HAP-1 (cell line): Measurements from ENCODE around the gene COL28A1.

Experiments used
- DNase-seq, 2 experiments: peaks; one replicate each; pipeline ENCODE4 v3.0.0-alpha.2; 2016 to 2020; ENCODE audit warnings: low spot score in 2 of 2
- H3K27me3 ChIP-seq: fragments of 250-450 bp; sonication (Bioruptor Pico); 2 replicates; pipeline ENCODE4 v1.5.1; 2020; ENCODE audit warnings: low read depth, mild to moderate bottlenecking, moderate library complexity
- H3K36me3 ChIP-seq: fragments of 250-450 bp; sonication (Bioruptor Pico); replicated peaks from 2 replicates; pipeline ENCODE4 v1.5.1; 2020; ENCODE audit warnings: mild to moderate bottlenecking
- H3K4me1 ChIP-seq: fragments of 250-450 bp; sonication (Bioruptor Pico); 2 replicates; pipeline ENCODE4 v1.5.1; 2020; ENCODE audit warnings: mild to moderate bottlenecking
- H3K4me3 ChIP-seq: fragments of 250-450 bp; sonication (Bioruptor Pico); 2 replicates; pipeline ENCODE4 v1.5.1; 2020; ENCODE audit warnings: mild to moderate bottlenecking, moderate library complexity
- H3K9me3 ChIP-seq: fragments of 250-450 bp; sonication (Bioruptor Pico); 2 replicates; pipeline ENCODE4 v1.5.1; 2020; ENCODE audit warnings: mild to moderate bottlenecking, moderate library complexity
- in situ Hi-C: fragments of 300-500 bp; cut with MboI; formaldehyde crosslinking; loops from 3 replicates; pipeline ENCODE4 v1.14.3; 2020; ENCODE audit warnings: low sequenced_read_pairs, inconsistent platforms, mixed read lengths

The COL28A1 gene

DNA sequence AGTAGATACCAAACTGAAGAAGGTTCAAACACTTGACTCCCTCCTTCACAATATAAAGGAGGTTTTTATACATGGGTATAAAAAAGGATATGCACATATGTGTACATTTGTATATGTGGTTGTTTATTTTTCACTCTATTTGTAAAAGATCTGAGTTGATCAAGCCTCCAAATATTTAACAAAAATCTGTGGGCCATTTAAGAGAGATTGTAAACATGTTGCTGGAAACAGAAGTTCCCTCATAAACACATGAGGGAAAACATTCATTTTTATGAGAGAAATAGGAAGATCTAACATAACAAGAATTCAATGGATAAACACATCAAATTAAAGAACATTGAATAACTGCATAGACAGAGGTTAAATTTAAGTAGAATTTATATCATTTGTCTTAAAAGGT lies 81.7 kb downstream of the COL28A1 start:
- H3K36me3 ChIP-seq = no peaks in the 10 kb centered on the region
- DNase-seq = no peak
- in situ Hi-C loops = no loop called here
- no peak overlapping the region for H3K4me3 ChIP-seq
- H3K4me1 ChIP-seq = no peaks in the 10 kb centered on the region
- H3K9me3 ChIP-seq = no peaks in the 10 kb centered on the region; the same call in 1 of the 2 replicates
- H3K27me3 ChIP-seq = no peaks in the 10 kb centered on the region

DNA sequence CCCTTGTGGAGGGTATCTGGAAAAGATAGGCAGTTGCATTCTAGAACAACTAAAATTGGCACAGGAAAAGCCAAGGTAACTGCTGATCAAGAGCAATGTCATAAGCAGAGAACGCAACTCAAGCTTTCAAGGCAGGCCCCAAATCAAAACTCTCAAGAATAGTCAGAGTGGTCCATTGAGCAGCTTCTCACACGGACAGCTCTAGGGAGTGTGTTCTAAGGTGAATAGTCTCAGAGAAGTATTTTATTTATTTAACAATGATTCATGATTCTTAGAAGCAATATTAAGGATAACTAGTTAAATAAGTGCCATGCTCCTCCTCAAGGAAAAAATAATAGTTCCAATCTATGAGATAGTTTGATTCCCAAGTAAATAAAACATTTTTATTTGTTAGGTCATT lies 83.0 kb downstream of the COL28A1 start:
- no peaks in the 10 kb centered on the region for H3K36me3 ChIP-seq
- no peaks in the 10 kb centered on the region; the same call in 1 of the 2 replicates for H3K9me3 ChIP-seq
- H3K4me3 ChIP-seq = no peak overlapping the region
- no peaks in the 10 kb centered on the region for H3K4me1 ChIP-seq
- no peaks in the 10 kb centered on the region for H3K27me3 ChIP-seq
- in situ Hi-C loops = no loop called here
- no peak for DNase-seq

DNA sequence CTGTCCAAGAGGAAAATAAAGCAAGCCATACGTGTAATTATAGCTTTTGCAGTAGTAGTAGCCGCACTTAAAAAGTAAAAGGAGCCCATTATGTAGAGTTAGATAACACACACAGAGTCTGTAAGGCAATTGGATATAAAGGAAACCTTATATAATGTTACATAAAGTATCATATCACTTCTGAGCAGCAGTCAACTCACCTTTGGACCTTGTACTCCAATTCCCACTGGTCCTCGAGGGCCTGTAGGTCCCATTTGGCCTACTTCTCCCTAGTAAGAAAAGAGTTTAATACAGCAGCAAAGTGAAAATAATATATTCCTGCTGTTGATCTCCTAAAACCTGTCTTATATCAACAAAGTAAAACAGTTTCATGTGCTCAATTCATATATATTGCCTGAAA lies 83.6 kb downstream of the COL28A1 start:
- in situ Hi-C loops = no loop called here
- Histone ChIP-seq H3K9me3 (no peaks in the 10 kb centered on the region; the same call in 1 of the 2 replicates), H3K27me3 (no peaks in the 10 kb centered on the region), H3K4me3 (no peak overlapping the region), H3K4me1 (no peaks in the 10 kb centered on the region), H3K36me3 (no peaks in the 10 kb centered on the region)
- DNase-seq = no peak

DNA sequence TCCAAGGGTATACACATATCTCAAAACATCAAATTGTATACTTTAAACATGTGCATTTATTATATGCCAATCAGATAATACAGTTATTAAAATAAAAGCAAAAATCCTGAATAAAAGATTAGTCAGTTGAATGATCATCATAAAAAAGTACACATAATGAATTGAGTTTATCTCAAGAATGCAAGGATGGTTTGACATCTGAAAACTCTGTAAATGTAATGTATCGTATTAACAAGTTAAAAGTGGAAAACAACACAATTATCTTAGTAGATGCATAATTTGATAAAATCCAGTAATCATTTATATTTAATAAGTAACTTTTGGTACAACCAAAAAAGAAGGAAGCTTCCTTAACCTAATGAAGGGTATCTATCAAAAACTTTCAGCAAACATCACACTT lies 86.6 kb downstream of the COL28A1 start:
- H3K36me3 ChIP-seq = no peaks in the 10 kb centered on the region
- no peak for DNase-seq
- in situ Hi-C loops = no loop called here
- H3K4me1 ChIP-seq = no peaks in the 10 kb centered on the region
- no peaks in the 10 kb centered on the region for H3K27me3 ChIP-seq
- H3K9me3 ChIP-seq = no peaks in the 10 kb centered on the region; the same call in 1 of the 2 replicates
- H3K4me3 ChIP-seq = no peak overlapping the region

DNA sequence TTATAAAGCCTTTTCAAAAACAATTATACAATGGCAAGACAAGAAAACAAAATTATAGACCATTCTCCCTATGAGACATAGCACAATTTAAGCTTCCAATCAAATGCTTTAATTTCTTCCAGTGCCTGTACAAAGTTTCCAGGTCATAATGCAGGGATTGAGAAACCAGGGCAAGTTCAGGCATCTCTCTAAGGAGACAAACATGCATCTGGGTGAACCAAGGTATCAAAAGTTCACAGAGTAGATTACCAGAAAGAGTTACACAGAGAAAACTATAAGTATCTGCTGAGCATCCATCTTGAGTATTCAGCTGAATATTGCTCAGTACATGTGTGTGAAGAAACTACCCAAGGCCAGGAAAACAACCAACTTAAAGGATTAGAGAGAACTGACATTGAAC lies 89.1 kb downstream of the COL28A1 start:
- no peak for DNase-seq
- Histone ChIP-seq H3K36me3 (no peaks in the 10 kb centered on the region), H3K27me3 (no peaks in the 10 kb centered on the region; the same call in 1 of the 2 replicates), H3K4me3 (no peak overlapping the region), H3K4me1 (no peaks in the 10 kb centered on the region), H3K9me3 (no peaks in the 10 kb centered on the region; the same call in 1 of the 2 replicates)
- in situ Hi-C loops = no loop called here

DNA sequence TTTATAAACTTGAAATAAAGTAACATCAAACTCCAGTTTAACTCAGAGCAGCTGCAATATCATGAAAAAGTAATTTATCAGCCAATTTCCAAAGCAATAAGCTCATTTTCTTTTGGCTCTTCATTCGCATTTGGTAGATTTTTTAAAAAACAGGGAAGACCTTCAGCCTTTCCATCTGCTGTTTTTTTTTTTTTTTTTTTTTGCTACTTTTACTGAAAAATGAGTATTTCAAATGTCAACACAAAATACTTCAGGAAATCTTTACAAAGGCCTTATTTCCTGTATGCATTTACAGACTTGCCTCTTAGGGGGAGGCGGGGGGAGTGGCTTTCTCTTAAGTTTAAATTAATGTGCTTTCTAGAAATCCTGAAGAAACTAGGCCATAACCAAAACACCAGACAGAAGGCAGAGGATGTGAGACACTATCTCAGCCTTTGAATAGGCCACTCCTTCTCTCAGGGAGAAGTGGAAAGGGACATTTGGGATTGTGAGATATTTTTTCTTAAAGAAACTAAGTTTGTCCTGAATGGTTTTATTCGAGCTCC lies 91.8 kb downstream of the COL28A1 start:
- in situ Hi-C loops = no loop called here
- H3K4me1 ChIP-seq = no peaks in the 10 kb centered on the region
- H3K36me3 ChIP-seq = no peaks in the 10 kb centered on the region
- no peak overlapping the region for H3K4me3 ChIP-seq
- H3K9me3 ChIP-seq = no peaks in the 10 kb centered on the region; the same call in 1 of the 2 replicates
- DNase-seq = no peak
- no peaks in the 10 kb centered on the region; the same call in 1 of the 2 replicates for H3K27me3 ChIP-seq

DNA sequence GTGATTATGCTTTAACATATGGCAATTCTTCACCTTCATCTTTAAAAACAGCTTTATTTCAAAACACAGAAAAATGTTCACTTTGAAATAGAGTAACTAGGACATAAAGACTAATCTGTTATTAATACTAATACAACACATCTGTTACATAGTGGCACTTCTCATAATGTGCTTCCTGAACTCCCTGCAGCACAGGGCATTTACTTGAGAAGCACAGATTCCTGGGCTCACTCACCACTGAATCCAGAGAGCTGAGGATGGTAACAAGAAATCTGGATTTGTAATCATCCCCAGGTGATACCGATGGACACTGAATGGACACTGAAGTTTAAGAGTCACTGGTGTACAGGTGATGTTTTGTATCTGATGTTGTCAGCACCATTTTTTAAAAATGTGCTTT lies 96.1 kb downstream of the COL28A1 start:
- Histone ChIP-seq H3K27me3 (no peaks in the 10 kb centered on the region; the same call in 1 of the 2 replicates), H3K36me3 (no peaks in the 10 kb centered on the region), H3K4me3 (no peak overlapping the region), H3K9me3 (no peaks in the 10 kb centered on the region), H3K4me1 (no peaks in the 10 kb centered on the region)
- DNase-seq = no peak
- in situ Hi-C loops = no loop called here

DNA sequence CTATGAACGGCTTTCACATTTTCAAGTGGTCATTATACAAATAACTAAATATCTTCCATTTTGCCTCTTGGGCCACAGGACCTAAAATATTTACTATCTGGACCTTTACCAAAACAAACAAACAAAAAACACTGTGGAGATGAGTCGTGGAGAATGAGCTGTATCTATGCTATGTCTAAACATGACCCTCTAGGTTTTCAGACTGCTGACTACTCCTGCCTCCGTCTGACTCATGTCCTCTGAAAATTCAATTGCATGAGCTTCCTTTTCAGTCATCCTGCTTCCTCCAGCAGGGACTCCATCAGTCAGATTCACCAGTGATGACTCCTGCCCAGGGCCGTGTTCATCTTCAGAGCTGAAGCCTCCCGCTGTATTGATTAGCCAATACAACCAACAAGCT lies 96.8 kb downstream of the COL28A1 start:
- in situ Hi-C loops = no loop called here
- H3K4me1 ChIP-seq = no peaks in the 10 kb centered on the region; the same call in 1 of the 2 replicates
- H3K36me3 ChIP-seq = no peaks in the 10 kb centered on the region
- no peak for DNase-seq
- peaks cover 3% of the 10 kb centered on the region for H3K27me3 ChIP-seq
- no peak overlapping the region for H3K4me3 ChIP-seq
- H3K9me3 ChIP-seq = no peaks in the 10 kb centered on the region

DNA sequence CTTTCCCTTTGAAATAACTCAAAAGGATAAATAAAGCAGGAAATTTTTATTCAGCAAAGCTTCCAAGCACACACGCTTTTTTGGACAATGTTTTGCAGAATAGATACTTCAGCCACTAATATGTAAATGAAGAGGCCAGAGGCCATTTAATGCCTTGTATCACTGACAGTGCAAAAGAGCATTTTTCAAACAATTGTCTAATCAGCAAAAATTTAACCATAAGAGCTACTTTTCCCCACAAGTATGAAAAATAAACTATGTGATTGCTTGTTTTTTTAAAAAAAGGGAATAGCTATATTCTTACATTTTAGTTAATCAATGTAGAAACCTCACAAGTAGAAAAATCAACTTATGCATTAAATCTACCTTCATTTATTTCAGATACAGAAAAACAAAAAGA lies 99.7 kb downstream of the COL28A1 start:
- H3K36me3 ChIP-seq = no peaks in the 10 kb centered on the region
- in situ Hi-C loops = no loop called here

DNA sequence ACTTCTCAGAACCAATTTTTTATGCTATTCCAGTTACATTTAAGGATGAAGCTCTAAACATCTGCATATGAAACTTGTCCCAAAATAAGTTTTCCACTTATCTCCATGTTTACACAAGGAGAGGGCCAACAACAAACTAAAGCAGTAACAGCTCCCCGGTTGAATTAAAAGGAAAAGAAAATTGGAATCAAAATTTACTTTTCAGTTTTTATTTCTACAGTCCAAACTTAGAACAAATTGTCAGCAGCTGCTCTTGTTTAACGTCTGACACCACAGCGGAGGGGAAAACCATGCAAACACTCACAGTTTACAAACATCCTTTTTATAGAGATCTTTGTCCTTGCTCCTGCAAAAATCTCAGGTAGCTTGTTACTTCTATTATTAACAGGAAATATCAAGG lies 101.3 kb downstream of the COL28A1 start:
- Histone ChIP-seq H3K4me1 (no peaks in the 10 kb centered on the region; the same call in 1 of the 2 replicates), H3K9me3 (no peaks in the 10 kb centered on the region), H3K36me3 (no peaks in the 10 kb centered on the region), H3K27me3 (peaks cover 16% of the 10 kb centered on the region), H3K4me3 (no peak overlapping the region)
- in situ Hi-C loops = no loop called here
- no peak for DNase-seq

More for the DNA sequence above, 99.7 kb downstream of the COL28A1 start:
- Histone ChIP-seq H3K27me3 (peaks cover 13% of the 10 kb centered on the region), H3K9me3 (no peaks in the 10 kb centered on the region), H3K4me1 (no peaks in the 10 kb centered on the region; the same call in 1 of the 2 replicates), H3K4me3 (no peak overlapping the region)
- DNase-seq = no peak

DNA sequence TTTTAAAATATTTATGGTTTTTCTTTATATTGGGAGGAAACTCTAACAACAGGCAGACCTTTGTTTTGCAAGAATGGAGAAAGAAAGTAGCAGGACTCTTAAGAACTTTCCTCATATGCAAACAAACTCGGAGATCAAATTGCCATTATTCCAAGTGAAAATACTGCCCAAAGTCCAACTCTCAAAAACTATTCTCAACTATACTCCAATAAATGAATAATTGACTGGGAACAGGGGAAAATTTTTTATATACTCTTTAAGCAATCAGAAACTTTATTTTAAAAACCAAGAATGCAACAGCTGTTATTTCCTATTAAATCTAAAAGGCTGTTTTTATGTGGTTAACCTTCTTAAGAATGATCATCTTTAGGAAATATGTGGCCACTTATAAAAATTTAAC lies 101.9 kb downstream of the COL28A1 start:
- in situ Hi-C loops = no loop called here
- H3K4me1 ChIP-seq = no peaks in the 10 kb centered on the region; the same call in 1 of the 2 replicates
- H3K9me3 ChIP-seq = no peaks in the 10 kb centered on the region
- H3K4me3 ChIP-seq = no peak overlapping the region
- peak in 1 of 2 experiments; percentile 36 for DNase-seq
- H3K27me3 ChIP-seq = peaks cover 16% of the 10 kb centered on the region
- H3K36me3 ChIP-seq = no peaks in the 10 kb centered on the region

DNA sequence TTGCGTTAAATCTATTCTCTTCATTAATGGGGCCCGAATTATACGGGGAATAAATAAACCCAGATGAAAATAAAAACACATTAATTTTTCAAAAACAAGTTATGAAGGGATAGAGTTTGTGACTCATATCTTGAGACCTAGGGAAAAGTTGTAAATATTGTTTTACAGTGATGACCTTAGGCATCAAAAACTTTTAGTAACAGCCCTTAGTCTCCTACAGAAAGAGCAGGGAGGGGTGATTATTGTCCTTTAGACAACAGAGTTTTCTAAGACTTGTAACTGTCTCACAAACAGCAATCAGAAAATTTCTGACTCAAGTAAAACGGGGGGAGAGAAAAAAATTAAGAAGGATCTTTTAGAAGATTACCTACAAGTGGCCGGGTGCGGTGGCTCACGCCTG lies 102.7 kb downstream of the COL28A1 start:
- peaks cover 16% of the 10 kb centered on the region for H3K27me3 ChIP-seq
- no peaks in the 10 kb centered on the region; the same call in 1 of the 2 replicates for H3K4me1 ChIP-seq
- no peaks in the 10 kb centered on the region for H3K36me3 ChIP-seq
- H3K9me3 ChIP-seq = no peaks in the 10 kb centered on the region
- H3K4me3 ChIP-seq = no peak overlapping the region
- in situ Hi-C loops = no loop called here
- DNase-seq = no peak

DNA sequence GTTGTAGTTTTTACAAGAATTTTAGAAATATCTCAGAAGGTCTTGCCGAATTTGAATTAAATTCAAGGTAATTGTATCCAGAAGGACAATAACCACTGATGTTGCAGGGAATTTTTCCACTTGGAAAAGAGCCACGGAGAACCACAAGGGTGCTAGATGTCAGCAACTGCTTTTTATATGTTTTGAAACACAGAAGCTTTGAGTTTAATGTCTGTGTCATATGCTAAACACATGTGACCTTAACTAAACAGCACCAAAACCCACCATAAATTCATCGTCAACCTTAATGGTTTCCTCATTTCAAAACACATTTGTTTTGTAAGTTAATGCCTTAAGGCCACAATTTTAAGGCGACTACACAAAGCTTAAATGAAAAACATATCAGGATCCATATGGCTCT lies 106.9 kb downstream of the COL28A1 start:
- DNase-seq = no peak
- in situ Hi-C loops = loop anchor here (10.0 kb wide), 2 partner anchors 336 to 786 kb away; no protein-coding TSS in a partner anchor
- Histone ChIP-seq H3K36me3 (no peaks in the 10 kb centered on the region), H3K4me3 (no peak overlapping the region), H3K9me3 (no peaks in the 10 kb centered on the region), H3K4me1 (no peaks in the 10 kb centered on the region; the same call in 1 of the 2 replicates), H3K27me3 (peaks cover 25% of the 10 kb centered on the region)

DNA sequence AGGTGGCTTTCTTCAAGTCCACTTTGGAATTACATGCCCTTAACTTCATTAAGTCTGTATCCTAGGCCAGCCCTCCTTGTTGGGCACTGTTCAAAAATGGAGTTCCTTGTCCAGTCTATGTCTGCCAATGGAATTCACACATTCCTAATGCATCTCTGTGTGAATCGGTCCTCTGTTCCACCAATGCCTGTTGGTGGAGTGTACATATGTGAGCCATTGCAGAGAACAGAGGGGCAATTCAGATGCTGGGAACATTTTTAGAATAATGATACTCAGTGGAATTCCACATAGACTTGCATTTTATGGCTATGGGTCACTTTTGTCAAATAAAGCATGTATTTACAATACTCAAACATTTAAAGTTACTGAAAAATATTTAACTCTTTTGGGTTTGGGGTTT lies 108.3 kb downstream of the COL28A1 start:
- no peak for DNase-seq
- Histone ChIP-seq H3K36me3 (no peaks in the 10 kb centered on the region), H3K4me1 (no peaks in the 10 kb centered on the region), H3K4me3 (no peak overlapping the region), H3K27me3 (peaks cover 25% of the 10 kb centered on the region), H3K9me3 (no peaks in the 10 kb centered on the region)
- in situ Hi-C loops = loop anchor here (10.0 kb wide), 2 partner anchors 337 to 787 kb away; no protein-coding TSS in a partner anchor

DNA sequence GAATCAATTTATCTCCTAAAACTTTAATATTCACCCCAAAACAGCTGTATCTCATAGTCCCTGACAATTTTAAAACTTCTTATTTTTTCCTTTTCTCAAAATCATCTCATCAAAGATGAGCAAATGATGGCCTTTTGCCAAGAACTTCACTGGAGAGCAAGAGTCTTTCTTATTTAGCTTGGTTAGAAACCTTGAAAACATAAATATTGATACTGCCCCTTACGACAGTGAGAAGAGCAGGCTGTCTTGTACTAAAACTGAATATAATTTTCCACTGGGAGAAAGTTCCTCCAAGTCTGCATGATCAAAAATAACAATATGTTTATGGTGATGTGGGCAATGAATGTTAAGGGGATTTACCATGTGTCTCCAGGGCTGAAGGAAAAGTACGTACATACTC lies 109.0 kb downstream of the COL28A1 start:
- peaks cover 20% of the 10 kb centered on the region for H3K27me3 ChIP-seq
- no peaks in the 10 kb centered on the region for H3K4me1 ChIP-seq
- no peak for DNase-seq
- in situ Hi-C loops = loop anchor here (10.0 kb wide), 2 partner anchors 338 to 788 kb away; no protein-coding TSS in a partner anchor
- no peak overlapping the region for H3K4me3 ChIP-seq
- H3K36me3 ChIP-seq = no peaks in the 10 kb centered on the region
- no peaks in the 10 kb centered on the region for H3K9me3 ChIP-seq
